Measurements from ENCODE around the gene MMP24OS. TPM values are rescaled to one million over a fixed set of nuclear protein-coding genes. Genes with fewer than 3 reads are reported as not detected.

Gene MMP24OS
- total and polyA plus RNA-seq, 10 donors = 18.6 to 68.6 (median 39.6) TPM

- DNase-seq = no peak
- H3K9me3 ChIP-seq = no peaks in the 10 kb centered on the region
- H3K27me3 ChIP-seq (replicated peaks in 1 of 7) = no peaks in the 10 kb centered on the region
- no peaks in the 10 kb centered on the region for H3K4me1 ChIP-seq
- 64 to 70% (median 64%) methylated on average over 3 of the region's 3 CpGs for WGBS, 5 donors
- no peak overlapping the region for H3K4me3 ChIP-seq
- no peak overlapping the region for H3K27ac ChIP-seq
- TF ChIP-seq POLR2AphosphoS5 (IDR thresholded peaks at IDR 0.05) (no peak), POLR2A (IDR thresholded peaks at IDR 0.05) (no peak), CTCF (IDR thresholded peaks at IDR 0.05 in 8 of 11, conservative IDR thresholded peaks at IDR 0.05 in 3 of 11) (no peak)
- intact Hi-C loops (cut with DNase I; ENCODE audit: low total_unique reads) = no loop called here
- H3K36me3 ChIP-seq = peaks cover 0 to 46% (median 5%) of the 10 kb centered on the region in 6 donors
Observed at GRCh38 chr20:35314816-35315631, 37.1 kb upstream of the MMP24OS start.

- H3K4me3 ChIP-seq = no peak overlapping the region
- H3K9me3 ChIP-seq = no peaks in the 10 kb centered on the region
- peaks cover 0 to under 1% (median 0%) of the 10 kb centered on the region in 6 donors for H3K4me1 ChIP-seq
- DNase-seq = no peak
- peaks cover 0 to 69% (median 6%) of the 10 kb centered on the region in 6 donors for H3K36me3 ChIP-seq
- intact Hi-C loops (cut with DNase I; ENCODE audit: low total_unique reads) = no loop called here
- H3K27me3 ChIP-seq (replicated peaks in 1 of 7) = no peaks in the 10 kb centered on the region
- no peak overlapping the region for H3K27ac ChIP-seq
- WGBS, 5 donors = 32 to 86% (median 51%) methylated on average over 1 of the region's 1 CpG
- no peak for TF ChIP-seq CTCF (IDR thresholded peaks at IDR 0.05 in 8 of 11, conservative IDR thresholded peaks at IDR 0.05 in 3 of 11)
- no peak for TF ChIP-seq POLR2AphosphoS5 (IDR thresholded peaks at IDR 0.05)
- TF ChIP-seq POLR2A (IDR thresholded peaks at IDR 0.05) = no peak
Observed at GRCh38 chr20:35312318-35312717, 34.4 kb upstream of the MMP24OS start.

- H3K27ac ChIP-seq = no peak overlapping the region
- H3K27me3 ChIP-seq (replicated peaks in 1 of 7) = no peaks in the 10 kb centered on the region
- no peaks in the 10 kb centered on the region for H3K9me3 ChIP-seq
- TF ChIP-seq POLR2A (IDR thresholded peaks at IDR 0.05) (no peak), CTCF (IDR thresholded peaks at IDR 0.05 in 8 of 11, conservative IDR thresholded peaks at IDR 0.05 in 3 of 11) (no peak), POLR2AphosphoS5 (IDR thresholded peaks at IDR 0.05) (no peak)
- DNase-seq = no peak
- H3K4me3 ChIP-seq = no peak overlapping the region
- intact Hi-C loops (cut with DNase I; ENCODE audit: low total_unique reads) = no loop called here
- peaks cover 0 to 69% (median 6%) of the 10 kb centered on the region in 6 donors for H3K36me3 ChIP-seq
- 90 to 95% (median 93%) methylated on average over 5 of the region's 5 CpGs for WGBS, 5 donors
- H3K4me1 ChIP-seq = peaks cover 0 to 5% (median 0%) of the 10 kb centered on the region in 6 donors
Observed at GRCh38 chr20:35311822-35312221, 33.9 kb upstream of the MMP24OS start.

- 79 to 84% (median 80%) methylated on average over 2 of the region's 2 CpGs for WGBS, 5 donors
- no peak overlapping the region for H3K27ac ChIP-seq
- no peaks in the 10 kb centered on the region for H3K9me3 ChIP-seq
- no peak for TF ChIP-seq CTCF (IDR thresholded peaks at IDR 0.05 in 8 of 11, conservative IDR thresholded peaks at IDR 0.05 in 3 of 11)
- no peak for TF ChIP-seq POLR2A (IDR thresholded peaks at IDR 0.05)
- TF ChIP-seq POLR2AphosphoS5 (IDR thresholded peaks at IDR 0.05) = no peak
- intact Hi-C loops (cut with DNase I; ENCODE audit: low total_unique reads) = no loop called here
- no peak overlapping the region for H3K4me3 ChIP-seq
- peaks cover 0 to 73% (median 6%) of the 10 kb centered on the region in 6 donors for H3K36me3 ChIP-seq
- no peak for DNase-seq
- peaks cover 0 to 6% (median 0%) of the 10 kb centered on the region in 6 donors for H3K4me1 ChIP-seq
- no peaks in the 10 kb centered on the region for H3K27me3 ChIP-seq (replicated peaks in 1 of 7)
Observed at GRCh38 chr20:35311409-35311808, 33.5 kb upstream of the MMP24OS start.
